Stomach smooth muscle (tissue), 2 donors: ENCODE results near the gene CASTOR1.
A peak's percentile ranks its signal among the peaks of the same experiment; 100 is the strongest.

Source experiments
- H3K27ac ChIP-seq: one replicate; pipeline ENCODE4 v1.7.0; 2013; ENCODE audit warnings: mild to moderate bottlenecking, low read length, inconsistent platforms
- H3K27me3 ChIP-seq, 2 donors: one replicate each; pipeline ENCODE4 v1.7.0; 2013; ENCODE audit warnings: low read length in 2 of 2; ENCODE audit not compliant: insufficient read depth in 2 of 2, control insufficient read depth in 1 of 2
- H3K36me3 ChIP-seq, 2 donors: one replicate each; pipeline ENCODE4 v1.7.0; 2013; ENCODE audit warnings: low read length in 2 of 2; ENCODE audit not compliant: control insufficient read depth in 2 of 2, insufficient read depth in 2 of 2
- H3K4me1 ChIP-seq: one replicate; pipeline ENCODE4 v1.7.0; 2013; ENCODE audit warnings: low read length; ENCODE audit not compliant: control insufficient read depth, insufficient read depth
- H3K4me3 ChIP-seq, 2 donors: one replicate each; pipeline ENCODE4 v1.7.0; 2013; ENCODE audit warnings: low read length in 2 of 2
- H3K9ac ChIP-seq, 2 donors: one replicate each; pipeline ENCODE4 v1.7.0; 2013; ENCODE audit warnings: low read length in 2 of 2, mild to moderate bottlenecking in 1 of 2
- H3K9me3 ChIP-seq, 2 donors: one replicate each; pipeline ENCODE4 v1.7.0; 2013; ENCODE audit warnings: low read length in 2 of 2; ENCODE audit not compliant: control insufficient read depth in 2 of 2
- donor health status: healthy.
- donor health status: Pancreatic carcinoma.

CASTOR1 gene

GRCh38 chr22:30318799-30319419, 29.6 kb upstream of the CASTOR1 start:
- Histone ChIP-seq H3K36me3 (peaks cover 5 to 13% of the 10 kb centered on the region in 2 donors), H3K4me1 (peaks cover 34% of the 10 kb centered on the region), H3K27me3 (no peaks in the 10 kb centered on the region), H3K27ac (no peak overlapping the region), H3K9ac (no peak overlapping the region), H3K9me3 (no peaks in the 10 kb centered on the region), H3K4me3 (no peak overlapping the region)

GRCh38 chr22:30317778-30318177, 28.5 kb upstream of the CASTOR1 start:
- Histone ChIP-seq H3K9ac (no peak overlapping the region), H3K36me3 (peaks cover 5 to 13% of the 10 kb centered on the region in 2 donors), H3K4me1 (peaks cover 36% of the 10 kb centered on the region), H3K9me3 (no peaks in the 10 kb centered on the region), H3K4me3 (no peak overlapping the region), H3K27ac (no peak overlapping the region), H3K27me3 (no peaks in the 10 kb centered on the region)

- Histone ChIP-seq H3K4me3 (no peak overlapping the region), H3K4me1 (peaks cover 48% of the 10 kb centered on the region)
Observed at GRCh38 chr22:30315962-30316576, 26.8 kb upstream of the CASTOR1 start.

GRCh38 chr22:30314915-30315314, 25.6 kb upstream of the CASTOR1 start:
- Histone ChIP-seq H3K27me3 (no peaks in the 10 kb centered on the region), H3K9ac (no peak overlapping the region), H3K9me3 (no peaks in the 10 kb centered on the region), H3K36me3 (peaks cover 0 to 6% of the 10 kb centered on the region in 2 donors), H3K4me3 (no peak overlapping the region), H3K4me1 (peaks cover 54% of the 10 kb centered on the region), H3K27ac (no peak overlapping the region)

More at GRCh38 chr22:30315962-30316576, 26.8 kb upstream of the CASTOR1 start:
- Histone ChIP-seq H3K9ac (no peak overlapping the region), H3K9me3 (no peaks in the 10 kb centered on the region), H3K27ac (no peak overlapping the region), H3K27me3 (no peaks in the 10 kb centered on the region), H3K36me3 (peaks cover 5 to 11% of the 10 kb centered on the region in 2 donors)

- Histone ChIP-seq H3K9me3 (no peaks in the 10 kb centered on the region), H3K9ac (peak overlapping the region in 1 of 2 donors; percentile 40), H3K4me3 (no peak overlapping the region), H3K27me3 (no peaks in the 10 kb centered on the region), H3K4me1 (peaks cover 60% of the 10 kb centered on the region), H3K36me3 (peaks cover 0 to 6% of the 10 kb centered on the region in 2 donors), H3K27ac (no peak overlapping the region)
Observed at GRCh38 chr22:30313527-30314363, 24.4 kb upstream of the CASTOR1 start.

- Histone ChIP-seq H3K9ac (no peak overlapping the region), H3K4me3 (peak overlapping the region in 1 of 2 donors; percentile 63), H3K9me3 (no peaks in the 10 kb centered on the region), H3K4me1 (peaks cover 62% of the 10 kb centered on the region), H3K27me3 (no peaks in the 10 kb centered on the region), H3K27ac (peak overlapping the region; percentile 92), H3K36me3 (no peaks in the 10 kb centered on the region)
Observed at GRCh38 chr22:30312053-30312452, 22.7 kb upstream of the CASTOR1 start.

- Histone ChIP-seq H3K9me3 (no peaks in the 10 kb centered on the region), H3K27ac (peak overlapping the region; percentile 92), H3K4me1 (peaks cover 62% of the 10 kb centered on the region), H3K27me3 (no peaks in the 10 kb centered on the region), H3K36me3 (no peaks in the 10 kb centered on the region), H3K4me3 (peak overlapping the region; percentile 27 to 63), H3K9ac (peak overlapping the region; percentile 40 to 62)
Observed at GRCh38 chr22:30310881-30311771, 21.8 kb upstream of the CASTOR1 start.

GRCh38 chr22:30309951-30310741, 20.8 kb upstream of the CASTOR1 start:
- peak overlapping the region; percentile 36 to 40 for H3K9ac ChIP-seq
- no peaks in the 10 kb centered on the region for H3K27me3 ChIP-seq
- H3K36me3 ChIP-seq, result no peaks in the 10 kb centered on the region
- H3K9me3 ChIP-seq, result no peaks in the 10 kb centered on the region
- peaks cover 65% of the 10 kb centered on the region for H3K4me1 ChIP-seq
- peak overlapping the region; percentile 31 to 63 for H3K4me3 ChIP-seq
- H3K27ac ChIP-seq, result peak overlapping the region; percentile 92

- no peaks in the 10 kb centered on the region for H3K27me3 ChIP-seq
- H3K9me3 ChIP-seq, result no peaks in the 10 kb centered on the region
- H3K4me1 ChIP-seq, result peaks cover 80% of the 10 kb centered on the region
- peak overlapping the region; percentile 92 for H3K27ac ChIP-seq
- H3K4me3 ChIP-seq, result no peak overlapping the region
- peaks cover 2 to 4% of the 10 kb centered on the region in 2 donors for H3K36me3 ChIP-seq
- H3K9ac ChIP-seq, result no peak overlapping the region
Observed at GRCh38 chr22:30308518-30309230, 19.4 kb upstream of the CASTOR1 start.
